ENCODE measurements around the gene SNAPC4.
"Not testable (repeated sequence)": the region's sequence is repeated elsewhere in the genome, so short reads cannot be mapped to it uniquely, and the experiment has no call there.

SNAPC4 gene

GRCh38 chr9:136433849-136434579 is 34.0 kb upstream of the SNAPC4 start:
- DNase-seq = no peak

- DNase-seq = no peak
Observed at GRCh38 chr9:136433043-136433715, 33.2 kb upstream of the SNAPC4 start.

- DNase-seq = no peak
Observed at GRCh38 chr9:136432591-136432990, 32.6 kb upstream of the SNAPC4 start.

- no peak for DNase-seq
Observed at GRCh38 chr9:136431782-136432350, 31.9 kb upstream of the SNAPC4 start.

GRCh38 chr9:136430588-136431234 is 30.7 kb upstream of the SNAPC4 start:
- DNase-seq = no peak

- no peak for DNase-seq
Observed at GRCh38 chr9:136429683-136430491, 29.9 kb upstream of the SNAPC4 start.

- no peak for DNase-seq
Observed at GRCh38 chr9:136429075-136429628, 29.2 kb upstream of the SNAPC4 start.

- no peak for DNase-seq
Observed at GRCh38 chr9:136426787-136427186, 26.8 kb upstream of the SNAPC4 start.

GRCh38 chr9:136425367-136425766 is 25.4 kb upstream of the SNAPC4 start:
- not testable (repeated sequence) for DNase-seq

GRCh38 chr9:136424750-136425362 is 24.9 kb upstream of the SNAPC4 start:
- DNase-seq = no peak

GRCh38 chr9:136423432-136424146 is 23.6 kb upstream of the SNAPC4 start:
- DNase-seq = no peak

GRCh38 chr9:136422876-136423275 is 22.9 kb upstream of the SNAPC4 start:
- no peak for DNase-seq

GRCh38 chr9:136421791-136422190 is 21.8 kb upstream of the SNAPC4 start:
- no peak for DNase-seq

GRCh38 chr9:136419092-136419420 is 19.1 kb upstream of the SNAPC4 start:
- no peak for DNase-seq

GRCh38 chr9:136418182-136419091 is 18.5 kb upstream of the SNAPC4 start:
- DNase-seq = no peak

- DNase-seq = no peak
Observed at GRCh38 chr9:136416914-136417313, 16.9 kb upstream of the SNAPC4 start.

- DNase-seq = no peak
Observed at GRCh38 chr9:136416427-136416826, 16.5 kb upstream of the SNAPC4 start.

GRCh38 chr9:136412962-136413361 is 13.0 kb upstream of the SNAPC4 start:
- no peak for DNase-seq

GRCh38 chr9:136411378-136411777 is 11.4 kb upstream of the SNAPC4 start:
- DNase-seq = no peak

Data from effector CD4-positive, alpha-beta T cell (primary cell).